Endothelial cell of umbilical vein (primary cell): ENCODE measurements around the gene TMEM178B. TPM values are rescaled to one million over a fixed set of nuclear protein-coding genes. Genes with fewer than 3 reads are reported as not detected.

Experiments
- BruUV-seq: library from RNA; stranded (reverse); fragments of 400-500 nt; replicated peaks from 2 replicates; lab custom pipeline; 2021; lab: Mats Ljungman, UMichigan
- CTCF ChIA-PET: fragments of 300-600, 350-600 bp; sonication (Branson Sonifier 250); formaldehyde crosslinking; loops from one replicate; lab custom pipeline; 2021; ENCODE audit warnings: antibody characterized with exemption, inconsistent platforms; lab: Charles Lee
- POLR2A ChIA-PET: fragments of 300-600, 350-600 bp; sonication (Branson Sonifier 250); formaldehyde crosslinking; loops from one replicate; lab custom pipeline; 2021; ENCODE audit warnings: antibody characterized with exemption, inconsistent platforms; lab: Charles Lee
- DNase-seq: peaks from one replicate; pipeline ENCODE4 v3.0.0-alpha.2; 2011; ENCODE audit warnings: low read depth, low spot score
- FAIRE-seq: peaks from 2 replicates; lab custom pipeline; 2011; peaks lifted over from hg19 to GRCh38; lab: Jason Lieb, UNC
- H2AFZ ChIP-seq: 2 replicates; pipeline ENCODE4 v1.6.0; 2012; ENCODE audit warnings: low read depth, low read length, control low read depth, inconsistent platforms
- H3K27ac ChIP-seq: 2 replicates; pipeline ENCODE4 v1.5.1; 2011; ENCODE audit warnings: low read depth, mild to moderate bottlenecking, control low read depth, low read length, moderate library complexity; ENCODE audit not compliant: insufficient read depth
- H3K27me3 ChIP-seq, 2 experiments: 2 replicates each; pipeline versions ENCODE4 v1.6.0 to v1.6.1; 2011; ENCODE audit warnings: low read length in 2 of 2, mixed read lengths in 1 of 2; ENCODE audit not compliant: control insufficient read depth in 2 of 2, insufficient read depth in 2 of 2
- H3K36me3 ChIP-seq, 2 experiments: 2 replicates in 1 of 2; 3 replicates in 1 of 2; pipeline ENCODE4 v1.5.1; 2011; ENCODE audit warnings: low read length in 2 of 2, mild to moderate bottlenecking in 1 of 2, moderate library complexity in 1 of 2; ENCODE audit not compliant: control insufficient read depth in 2 of 2, insufficient read depth in 2 of 2; ENCODE audit errors: extremely low read depth in 1 of 2
- H3K4me1 ChIP-seq: 3 replicates; pipeline ENCODE4 v1.5.1; 2011; ENCODE audit warnings: mild to moderate bottlenecking, low read length; ENCODE audit not compliant: control insufficient read depth, insufficient read depth; ENCODE audit errors: extremely low read depth
- H3K4me2 ChIP-seq: 2 replicates; pipeline ENCODE4 v1.6.1; 2011; ENCODE audit warnings: low read length, control low read depth, mixed read lengths; ENCODE audit not compliant: insufficient read depth
- H3K4me3 ChIP-seq, 3 experiments: fragments of 200-600 bp in 1 of 3; sonication (generic), shearing (Covaris generic) in 1 of 3; replicated peaks in 1 of 3; 2 replicates each; pipeline ENCODE4 v1.5.1; 2011 to 2016; ENCODE audit warnings: control low read depth in 3 of 3, low read length in 3 of 3, mild to moderate bottlenecking in 2 of 3, inconsistent platforms in 1 of 3, low read depth in 1 of 3, moderate library complexity in 1 of 3; ENCODE audit not compliant: insufficient read depth in 1 of 3
- H3K79me2 ChIP-seq: 2 replicates; pipeline ENCODE4 v1.6.0; 2012; ENCODE audit warnings: low read length, inconsistent platforms; ENCODE audit not compliant: control insufficient read depth, insufficient read depth
- H3K9ac ChIP-seq: replicated peaks from 2 replicates; pipeline ENCODE3; 2011; ENCODE audit warnings: low read length, control low read depth; ENCODE audit not compliant: insufficient read depth; ENCODE audit errors: extremely low read depth
- H3K9me1 ChIP-seq: replicated peaks from 3 replicates; pipeline ENCODE4 v1.6.0; 2011; ENCODE audit warnings: mild to moderate bottlenecking, low read length; ENCODE audit not compliant: control insufficient read depth, insufficient read depth; ENCODE audit errors: extremely low read depth
- H3K9me3 ChIP-seq: replicated peaks from 2 replicates; pipeline ENCODE4 v1.5.1; 2012; ENCODE audit warnings: low read length, inconsistent platforms; ENCODE audit not compliant: control insufficient read depth, insufficient read depth
- H4K20me1 ChIP-seq: replicated peaks from 2 replicates; pipeline ENCODE3; 2011; ENCODE audit warnings: mild to moderate bottlenecking, low read length; ENCODE audit not compliant: control insufficient read depth, insufficient read depth; ENCODE audit errors: extremely low read depth
- CTCF ChIP-seq, 2 donors: IDR thresholded peaks; 1 replicate in 1 of 2; 2 replicates in 1 of 2; pipeline ENCODE4 v1.5.1; 2011; ENCODE audit warnings: low read length in 2 of 2, mild to moderate bottlenecking in 2 of 2, moderate library complexity in 2 of 2, control low read depth in 1 of 2, inconsistent platforms in 1 of 2, low read depth in 1 of 2; ENCODE audit not compliant: insufficient read depth in 1 of 2; ENCODE audit errors: extremely low read depth in 1 of 2
- EZH2 ChIP-seq: IDR thresholded peaks from 2 replicates; pipeline ENCODE4 v1.6.1; 2012; ENCODE audit warnings: borderline replicate concordance, low read depth, mild to moderate bottlenecking, moderate library complexity, low read length, inconsistent platforms; ENCODE audit not compliant: severe bottlenecking
- FOS ChIP-seq: IDR thresholded peaks from 2 replicates; pipeline ENCODE4 v1.6.1; 2011; ENCODE audit warnings: mild to moderate bottlenecking, low read length, moderate library complexity, borderline replicate concordance; ENCODE audit not compliant: insufficient read depth
- GATA2 ChIP-seq: IDR thresholded peaks from 2 replicates; pipeline ENCODE4 v1.7.0; 2011; ENCODE audit warnings: low read depth, mild to moderate bottlenecking, moderate library complexity, mixed read lengths, low read length; ENCODE audit not compliant: insufficient read length, insufficient read depth
- JUN ChIP-seq: IDR thresholded peaks from 2 replicates; pipeline ENCODE4 v1.6.1; 2011; ENCODE audit warnings: borderline replicate concordance, low read depth; ENCODE audit not compliant: insufficient read length, insufficient read depth
- MYC ChIP-seq: IDR thresholded peaks from one replicate; pipeline ENCODE4 v1.6.1; 2011; ENCODE audit warnings: mild to moderate bottlenecking, low read depth, low read length
- POLR2A ChIP-seq: IDR thresholded peaks from 2 replicates; pipeline ENCODE4 v1.6.1; 2012; ENCODE audit warnings: low read depth, mild to moderate bottlenecking, control low read depth, low read length
- POLR2AphosphoS5 ChIP-seq: IDR thresholded peaks from 2 replicates; pipeline ENCODE4 v1.6.1; 2012; ENCODE audit warnings: low read depth, mild to moderate bottlenecking, control low read depth, low read length, moderate library complexity; ENCODE audit not compliant: insufficient read depth
- dilution Hi-C: fragments of 300-500 bp; cut with MboI; formaldehyde crosslinking; loops from one replicate; pipeline ENCODE4 v1.15.0; 2019; ENCODE audit warnings: low sequenced_read_pairs; ENCODE audit not compliant: extremely low pct_ligation_motif_present
- intact Hi-C: fragments of 100-400 bp; cut with micrococcal nuclease; formaldehyde crosslinking; loops from one replicate; pipeline ENCODE4 v1.10.0; 2022
- polyA plus RNA-seq, 4 experiments: library from polyadenylated mRNA; depleted of rRNA in 3 of 4; stranded (reverse) in 3 of 4; unstranded in 1 of 4; fragments of >200 nt; gene quantifications; 2 replicates each; pipeline versions ENCODE4 v1.2.1 to v1.2.3, GENCODE V29; 2011 to 2012; ENCODE audit warnings: missing spikeins in 1 of 4
- total RNA-seq: library from RNA; stranded (reverse); gene quantifications from 2 replicates; pipeline ENCODE4 v1.2.3, GENCODE V29; 2021
- TF ChIP-seq, protein P1 (sequence below): IDR thresholded peaks from 2 replicates; pipeline ENCODE4 v1.6.1; 2011; ENCODE audit not compliant: insufficient read depth, insufficient read length

Gene TMEM178B
- total and polyA plus RNA-seq, 2 donors (not counting 3 experiments of a cell fraction or from before 2014, with no cell fraction given), result not detected

GRCh38 chr7:141451232-141451631, 377.4 kb downstream of the TMEM178B start:
- dilution Hi-C loops, result no loop called here
- ChIA-PET POLR2A (no interaction called here), CTCF (no interaction called here)
- BruUV-seq, result no TSS peak
- intact Hi-C loops, result no loop called here
- no peak overlapping the region for H3K4me2 ChIP-seq
- no peaks in the 10 kb centered on the region for H3K79me2 ChIP-seq
- H3K9me1 ChIP-seq, result no peaks in the 10 kb centered on the region
- no peaks in the 10 kb centered on the region for H3K36me3 ChIP-seq
- H2AFZ ChIP-seq, result no peak overlapping the region
- no peaks in the 10 kb centered on the region for H4K20me1 ChIP-seq
- no peaks in the 10 kb centered on the region for H3K9me3 ChIP-seq
- no peak for FAIRE-seq
- no peak overlapping the region for H3K4me3 ChIP-seq
- H3K9ac ChIP-seq, result no peak overlapping the region
- no peaks in the 10 kb centered on the region for H3K4me1 ChIP-seq
- no peak overlapping the region for H3K27ac ChIP-seq
- TF ChIP-seq, protein P1, sequence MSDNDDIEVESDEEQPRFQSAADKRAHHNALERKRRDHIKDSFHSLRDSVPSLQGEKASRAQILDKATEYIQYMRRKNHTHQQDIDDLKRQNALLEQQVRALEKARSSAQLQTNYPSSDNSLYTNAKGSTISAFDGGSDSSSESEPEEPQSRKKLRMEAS, result no peak
- TF ChIP-seq GATA2, result no peak
- TF ChIP-seq EZH2, result no peak
- DNase-seq, result no peak
- no peaks in the 10 kb centered on the region for H3K27me3 ChIP-seq

GRCh38 chr7:141452911-141453310, 379.0 kb downstream of the TMEM178B start:
- Histone ChIP-seq H3K27me3 (no peaks in the 10 kb centered on the region), H3K36me3 (no peaks in the 10 kb centered on the region), H3K27ac (no peak overlapping the region), H3K4me2 (no peak overlapping the region), H4K20me1 (no peaks in the 10 kb centered on the region), H3K9ac (no peak overlapping the region), H3K4me1 (no peaks in the 10 kb centered on the region), H2AFZ (no peak overlapping the region), H3K4me3 (no peak overlapping the region), H3K9me3 (no peaks in the 10 kb centered on the region), H3K79me2 (no peaks in the 10 kb centered on the region), H3K9me1 (no peaks in the 10 kb centered on the region)
- TF ChIP-seq GATA2 (no peak), EZH2 (no peak), MYC (no peak), FOS (no peak), POLR2A (no peak), POLR2AphosphoS5 (no peak), CTCF (IDR thresholded peaks at IDR 0.05; ENCODE audit: extremely low read depth in 1 of 2, insufficient read depth in 1 of 2, low read depth in 1 of 2, low read length in 2 of 2) (no peak), JUN (no peak)
- TF ChIP-seq, protein P1, result no peak
- BruUV-seq, result no TSS peak
- dilution Hi-C loops, result no loop called here
- CTCF ChIA-PET, result no interaction called here
- no peak for FAIRE-seq
- intact Hi-C loops, result no loop called here
- POLR2A ChIA-PET, result no interaction called here
- no peak for DNase-seq
